ENCODE measurements around the gene NUDT9.
"Not testable (repeated sequence)": the region's sequence is repeated elsewhere in the genome, so short reads cannot be mapped to it uniquely, and the experiment has no call there.

Gene NUDT9

DNA sequence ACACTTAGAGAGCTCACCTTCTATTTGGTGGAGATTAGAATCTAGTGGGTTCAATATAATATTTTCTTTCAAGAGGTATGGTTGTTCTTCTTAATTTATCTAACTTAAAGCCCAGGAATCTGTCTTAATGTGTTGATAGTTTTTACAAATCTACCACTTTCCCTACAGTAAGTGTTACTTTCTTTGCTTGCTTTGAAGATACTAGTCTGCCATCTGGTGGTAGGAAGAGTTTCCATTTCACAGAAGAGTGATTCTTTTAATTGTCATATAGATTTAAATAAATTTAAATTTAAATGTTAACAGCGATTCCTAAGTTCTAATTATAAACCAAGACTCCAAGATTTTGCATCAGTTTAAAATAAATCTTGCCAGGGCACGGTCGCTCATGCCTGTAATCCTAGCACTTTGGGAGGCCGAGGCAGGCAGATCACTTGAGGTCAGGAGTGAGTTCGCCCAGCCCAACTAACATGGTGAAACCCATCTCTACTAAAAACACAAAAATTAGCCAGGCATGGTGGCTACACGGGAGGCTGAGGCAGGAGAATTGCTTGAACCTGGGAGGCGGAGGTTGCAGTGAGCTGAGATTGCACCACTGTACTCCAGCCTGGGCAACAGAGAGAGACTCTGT lies 43.5 kb downstream of the NUDT9 start:
- H3K27ac Mint-ChIP-seq, result no peak overlapping the region
- H3K27me3 Mint-ChIP-seq, result no peaks in the 10 kb centered on the region
- H3K4me1 Mint-ChIP-seq, result no peaks in the 10 kb centered on the region
- H3K4me3 Mint-ChIP-seq, result no peak overlapping the region
- no peaks in the 10 kb centered on the region for H3K9me3 Mint-ChIP-seq
- H3K36me3 Mint-ChIP-seq, result no peaks in the 10 kb centered on the region
- no peak for ATAC-seq

DNA sequence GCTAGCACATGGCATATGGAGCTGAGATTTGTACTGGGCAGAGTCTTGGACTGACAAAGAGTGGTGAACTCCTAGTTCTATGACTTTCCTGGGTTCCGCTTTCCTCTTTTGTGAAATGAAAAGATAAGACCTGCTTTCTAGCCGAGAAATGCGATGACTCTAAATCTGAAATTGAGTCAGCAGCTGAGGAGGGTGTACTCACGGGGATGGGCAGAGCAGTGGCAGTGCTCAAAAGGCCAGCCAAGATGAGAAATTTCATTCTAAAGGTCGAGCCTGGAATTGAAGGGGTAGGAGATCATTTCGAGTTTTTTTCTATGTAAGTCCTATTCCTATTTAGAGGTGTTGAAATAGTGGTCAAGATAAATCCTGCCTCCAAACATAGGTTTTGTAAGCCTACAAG lies 47.0 kb downstream of the NUDT9 start:
- H3K27ac Mint-ChIP-seq, result no peak overlapping the region
- no peaks in the 10 kb centered on the region for H3K4me1 Mint-ChIP-seq
- H3K36me3 Mint-ChIP-seq, result no peaks in the 10 kb centered on the region
- no peaks in the 10 kb centered on the region for H3K9me3 Mint-ChIP-seq
- no peaks in the 10 kb centered on the region for H3K27me3 Mint-ChIP-seq
- no peak overlapping the region for H3K4me3 Mint-ChIP-seq
- no peak for ATAC-seq

DNA sequence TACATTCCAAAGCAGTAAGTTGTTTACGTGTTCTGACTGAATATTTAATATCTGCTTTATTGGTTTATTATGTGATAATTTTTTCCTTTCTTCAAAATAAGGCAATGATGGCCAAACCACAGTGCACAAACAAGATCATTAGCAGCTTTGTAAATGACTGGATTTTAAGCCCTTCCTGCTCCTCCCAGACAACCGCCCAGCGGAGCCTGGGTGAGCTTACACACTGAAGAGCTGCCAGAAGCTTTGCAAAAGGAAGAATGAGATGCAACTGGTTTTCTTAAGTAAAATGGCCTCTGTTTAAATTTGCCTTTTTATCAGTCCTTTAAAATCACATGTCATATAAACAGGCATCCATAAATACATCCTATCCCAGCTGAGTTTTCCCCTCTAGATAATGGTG lies 54.6 kb downstream of the NUDT9 start:
- H3K4me1 Mint-ChIP-seq, result no peaks in the 10 kb centered on the region
- H3K27me3 Mint-ChIP-seq, result no peaks in the 10 kb centered on the region
- H3K27ac Mint-ChIP-seq, result no peak overlapping the region
- ATAC-seq, result no peak
- no peak overlapping the region for H3K4me3 Mint-ChIP-seq
- H3K36me3 Mint-ChIP-seq, result no peaks in the 10 kb centered on the region
- no peaks in the 10 kb centered on the region for H3K9me3 Mint-ChIP-seq

GRCh38 chr4:87478732-87479250 lies 56.4 kb downstream of the NUDT9 start:
- no peaks in the 10 kb centered on the region for H3K4me1 Mint-ChIP-seq
- no peaks in the 10 kb centered on the region for H3K27me3 Mint-ChIP-seq

DNA sequence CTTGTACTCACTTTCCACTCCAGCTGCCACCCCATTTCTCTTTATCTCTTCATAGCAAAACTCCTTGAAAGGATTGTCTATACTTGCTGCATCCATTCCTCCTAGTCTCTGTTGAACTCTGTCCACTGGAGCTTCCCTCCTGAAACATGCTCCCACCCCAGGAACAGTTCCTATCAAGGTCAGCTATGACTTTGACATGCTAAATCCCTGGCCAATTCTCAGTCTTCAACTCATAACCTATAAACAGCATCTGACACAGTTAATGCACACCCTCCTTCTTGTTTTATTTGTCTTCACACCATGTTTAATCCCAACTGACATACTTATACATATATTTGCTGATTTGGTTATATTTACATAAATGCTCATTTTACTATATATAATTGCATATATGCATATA lies 59.0 kb downstream of the NUDT9 start:
- H3K9me3 Mint-ChIP-seq, result peaks cover 7% of the 10 kb centered on the region

More at GRCh38 chr4:87478732-87479250, 56.4 kb downstream of the NUDT9 start:
- Mint-ChIP-seq H3K27ac (no peak overlapping the region), H3K36me3 (peaks cover 4% of the 10 kb centered on the region), H3K4me3 (no peak overlapping the region), H3K9me3 (peaks cover 3% of the 10 kb centered on the region)
- ATAC-seq, result no peak

DNA sequence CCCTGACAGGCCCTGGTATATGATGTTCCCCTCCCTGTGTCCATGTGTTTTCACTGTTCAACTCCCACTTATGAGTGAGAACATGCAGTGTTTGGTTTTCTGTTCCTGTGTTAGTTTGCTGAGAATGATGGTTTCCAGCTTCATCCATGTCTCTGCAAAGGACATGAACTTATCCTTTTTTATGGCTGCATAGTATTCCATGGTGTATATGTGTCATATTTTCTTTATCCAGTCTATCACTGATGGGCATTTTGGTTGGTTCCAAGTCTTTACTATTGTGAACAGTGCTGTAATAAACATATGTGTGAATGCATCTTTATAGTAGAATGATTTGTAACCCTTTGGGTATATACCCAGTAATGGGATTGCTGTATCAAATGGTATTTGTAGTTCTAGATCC lies 60.9 kb downstream of the NUDT9 start:
- H3K27ac Mint-ChIP-seq, H3K4me1 Mint-ChIP-seq, H3K27me3 Mint-ChIP-seq, H3K9me3 Mint-ChIP-seq, ATAC-seq, H3K4me3 Mint-ChIP-seq: not testable (repeated sequence)
- H3K36me3 Mint-ChIP-seq, result peaks cover 18% of the 10 kb centered on the region

More for the DNA sequence above, 59.0 kb downstream of the NUDT9 start:
- Mint-ChIP-seq H3K4me3 (no peak overlapping the region), H3K27me3 (no peaks in the 10 kb centered on the region), H3K27ac (no peak overlapping the region), H3K4me1 (no peaks in the 10 kb centered on the region), H3K36me3 (peaks cover 4% of the 10 kb centered on the region)
- no peak for ATAC-seq

DNA sequence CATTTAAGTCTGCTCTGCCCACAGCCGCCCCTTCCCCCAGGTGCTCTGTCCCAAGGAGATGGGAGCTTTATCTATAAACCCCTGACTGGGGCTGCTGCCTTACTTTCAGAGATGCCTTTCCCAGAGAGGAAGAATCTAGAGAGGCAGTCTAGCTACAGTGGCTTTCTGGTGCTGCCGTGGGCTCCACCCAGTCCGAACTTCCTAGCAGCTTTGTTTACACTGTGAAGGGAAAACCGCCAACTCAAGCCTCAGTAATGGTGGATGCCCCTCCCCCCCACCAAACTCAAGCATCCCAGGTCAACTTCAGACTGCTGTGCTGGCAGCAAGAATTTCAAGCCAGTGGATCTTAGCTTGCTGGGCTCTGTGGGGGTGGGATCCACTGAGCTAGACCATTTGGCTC lies 66.3 kb downstream of the NUDT9 start:
- ATAC-seq, H3K9me3 Mint-ChIP-seq, H3K4me3 Mint-ChIP-seq, H3K27ac Mint-ChIP-seq, H3K4me1 Mint-ChIP-seq, H3K27me3 Mint-ChIP-seq: not testable (repeated sequence)
- peaks cover 17% of the 10 kb centered on the region for H3K36me3 Mint-ChIP-seq

DNA sequence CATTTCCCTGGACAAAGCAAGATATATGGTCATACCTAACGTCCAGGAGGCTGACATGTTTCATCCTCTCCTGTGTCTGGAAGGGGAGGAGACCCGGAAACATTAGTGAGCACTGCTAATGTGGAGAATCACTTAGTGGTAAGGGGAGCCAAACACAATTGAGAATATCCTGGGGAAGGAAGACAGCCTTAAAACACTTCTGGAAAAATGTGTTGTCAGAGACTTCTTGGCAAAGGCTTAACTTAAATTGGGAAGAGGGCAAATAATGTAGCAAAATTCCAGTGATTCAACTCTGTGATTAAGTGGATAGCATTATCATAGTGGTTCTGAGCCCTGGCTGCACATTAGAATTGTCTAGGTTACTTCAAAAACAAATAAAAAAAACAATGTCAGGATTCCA lies 67.3 kb downstream of the NUDT9 start:
- ATAC-seq, result no peak
- Mint-ChIP-seq H3K36me3 (peaks cover 17% of the 10 kb centered on the region), H3K27ac (no peak overlapping the region), H3K27me3 (no peaks in the 10 kb centered on the region), H3K4me3 (no peak overlapping the region), H3K4me1 (no peaks in the 10 kb centered on the region), H3K9me3 (peaks cover 4% of the 10 kb centered on the region)

- Mint-ChIP-seq H3K9me3 (peaks cover 4% of the 10 kb centered on the region), H3K27me3 (no peaks in the 10 kb centered on the region), H3K36me3 (peaks cover 17% of the 10 kb centered on the region), H3K27ac (no peak overlapping the region), H3K4me1 (no peaks in the 10 kb centered on the region), H3K4me3 (no peak overlapping the region)
- no peak for ATAC-seq
Observed at GRCh38 chr4:87490664-87491369, 68.4 kb downstream of the NUDT9 start.

DNA sequence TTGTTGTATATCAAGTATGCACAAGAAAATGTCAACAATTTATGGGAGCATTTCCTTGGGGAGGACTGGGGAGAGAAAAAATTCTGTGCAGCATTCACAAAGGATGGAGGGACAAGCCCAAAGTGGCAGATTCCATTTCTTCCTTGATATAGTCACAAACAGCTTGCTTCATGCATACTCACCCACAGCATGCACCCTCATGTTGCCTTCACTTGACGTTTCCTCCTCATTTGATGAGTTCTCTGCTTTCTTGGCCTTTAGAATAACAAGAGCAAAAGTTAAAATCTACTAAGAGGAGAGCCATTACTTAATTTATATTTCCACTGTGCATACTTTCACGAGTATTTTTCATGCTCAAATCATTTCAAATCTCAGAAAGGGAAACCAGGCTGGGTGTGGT lies 69.1 kb downstream of the NUDT9 start:
- H3K27me3 Mint-ChIP-seq, result no peaks in the 10 kb centered on the region
- no peaks in the 10 kb centered on the region for H3K4me1 Mint-ChIP-seq
- ATAC-seq, result no peak
- peaks cover 17% of the 10 kb centered on the region for H3K36me3 Mint-ChIP-seq
- no peaks in the 10 kb centered on the region for H3K9me3 Mint-ChIP-seq
- no peak overlapping the region for H3K27ac Mint-ChIP-seq
- H3K4me3 Mint-ChIP-seq, result no peak overlapping the region

- H3K4me3 Mint-ChIP-seq, H3K27me3 Mint-ChIP-seq, ATAC-seq, H3K27ac Mint-ChIP-seq, H3K9me3 Mint-ChIP-seq, H3K4me1 Mint-ChIP-seq: not testable (repeated sequence)
- peaks cover 17% of the 10 kb centered on the region for H3K36me3 Mint-ChIP-seq
Observed at GRCh38 chr4:87491851-87492250, 69.5 kb downstream of the NUDT9 start.

DNA sequence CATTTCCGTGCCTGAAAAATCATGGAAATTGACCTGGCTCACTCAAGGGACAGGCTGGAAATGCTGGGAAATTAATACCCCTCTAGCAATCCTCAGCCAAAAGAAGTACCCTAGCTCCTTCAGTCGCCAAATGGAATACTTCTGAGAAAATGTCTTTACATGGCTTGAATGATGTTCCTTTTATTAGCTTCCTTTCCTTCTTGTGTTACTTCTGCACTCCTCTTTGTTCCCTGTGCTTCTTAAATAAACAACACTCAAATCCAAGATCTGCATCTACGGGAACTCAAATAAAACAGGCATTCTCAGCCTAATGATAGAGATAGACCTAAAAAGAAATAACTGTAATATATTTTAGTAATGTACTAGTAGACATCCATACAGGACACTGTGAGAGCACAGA lies 70.7 kb downstream of the NUDT9 start:
- Mint-ChIP-seq H3K36me3 (peaks cover 4% of the 10 kb centered on the region), H3K4me3 (no peak overlapping the region), H3K27me3 (no peaks in the 10 kb centered on the region), H3K4me1 (peaks cover under 1% of the 10 kb centered on the region), H3K27ac (no peak overlapping the region), H3K9me3 (no peaks in the 10 kb centered on the region)
- no peak for ATAC-seq

DNA sequence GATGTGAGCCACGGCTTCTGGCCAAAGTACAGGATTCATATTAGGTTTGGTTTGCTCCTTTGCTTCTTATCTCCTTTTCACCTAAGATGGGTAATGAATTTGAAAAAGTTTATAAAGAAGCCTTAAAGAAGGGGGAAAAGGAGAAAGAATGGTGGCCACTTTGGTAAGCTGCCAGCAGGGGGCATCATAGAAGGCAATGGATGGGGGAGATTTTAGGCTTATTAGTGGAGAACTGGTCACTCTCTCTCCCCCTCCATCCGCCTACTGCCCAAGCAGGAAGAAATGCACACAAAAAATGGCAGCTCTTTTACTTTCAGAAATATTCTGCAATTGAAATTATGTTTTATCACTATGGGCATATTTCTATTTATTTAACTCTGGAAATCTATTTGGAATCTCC lies 74.8 kb downstream of the NUDT9 start:
- Mint-ChIP-seq H3K27me3 (peaks cover 14% of the 10 kb centered on the region), H3K4me3 (no peak overlapping the region), H3K36me3 (no peaks in the 10 kb centered on the region), H3K9me3 (no peaks in the 10 kb centered on the region), H3K4me1 (peaks cover 18% of the 10 kb centered on the region), H3K27ac (no peak overlapping the region)
- ATAC-seq, result no peak

GRCh38 chr4:87497578-87497977 lies 75.2 kb downstream of the NUDT9 start:
- H3K27me3 Mint-ChIP-seq, result peaks cover 18% of the 10 kb centered on the region
- no peaks in the 10 kb centered on the region for H3K9me3 Mint-ChIP-seq
- H3K27ac Mint-ChIP-seq, result no peak overlapping the region
- peaks cover 18% of the 10 kb centered on the region for H3K4me1 Mint-ChIP-seq
- no peak for ATAC-seq
- no peak overlapping the region for H3K4me3 Mint-ChIP-seq
- H3K36me3 Mint-ChIP-seq, result no peaks in the 10 kb centered on the region

- H3K27ac Mint-ChIP-seq, result no peak overlapping the region
- no peaks in the 10 kb centered on the region for H3K9me3 Mint-ChIP-seq
- peaks cover 27% of the 10 kb centered on the region for H3K27me3 Mint-ChIP-seq
- H3K4me3 Mint-ChIP-seq, result no peak overlapping the region
- H3K36me3 Mint-ChIP-seq, result no peaks in the 10 kb centered on the region
- H3K4me1 Mint-ChIP-seq, result peaks cover 18% of the 10 kb centered on the region
- ATAC-seq, result no peak
Observed at GRCh38 chr4:87498446-87498900, 76.1 kb downstream of the NUDT9 start.
